Activated CD8-positive, alpha-beta T cell treated with anti-CD3 and anti-CD28 coated beads, Interleukin-2, amount 10 ng/mL, durations not matched to agents 7 days and 5 days (primary cell): ENCODE data around the gene ACOXL. TPM values are rescaled to one million over a fixed set of nuclear protein-coding genes. Genes with fewer than 3 reads are reported as not detected.
"Not testable (repeated sequence)": the region's sequence is repeated elsewhere in the genome, so short reads cannot be mapped to it uniquely, and the experiment has no call there.

Experiments used
- ATAC-seq: fragments of 150-1000 bp; cut with Tn5 transposase; one replicate; pipeline ENCODE4 v1.10.0; 2021; ENCODE audit warnings: moderate library complexity
- CTCF ChIA-PET: fragments of 350-600 bp; sonication (Branson Sonifier 250); formaldehyde crosslinking; loops from one replicate; lab custom pipeline; 2021; ENCODE audit warnings: antibody characterized with exemption; lab: Charles Lee
- POLR2A ChIA-PET: fragments of 350-600 bp; sonication (Branson Sonifier 250); formaldehyde crosslinking; loops from one replicate; lab custom pipeline; 2021; ENCODE audit warnings: antibody characterized with exemption; lab: Charles Lee
- DNase-seq: peaks from one replicate; pipeline ENCODE4 v3.0.0-alpha.2; 2020
- H3K27ac Mint-ChIP-seq: one replicate; pipeline ENCODE4 v1.8.0; 2021; ENCODE audit warnings: mild to moderate bottlenecking, mixed read lengths
- H3K27me3 Mint-ChIP-seq: one replicate; pipeline ENCODE4 v1.8.0; 2021; ENCODE audit warnings: low read depth, mixed read lengths
- H3K36me3 Mint-ChIP-seq: one replicate; pipeline ENCODE4 v1.8.0; 2021; ENCODE audit warnings: low read depth, mixed read lengths
- H3K4me1 Mint-ChIP-seq: one replicate; pipeline ENCODE4 v1.8.0; 2021; ENCODE audit warnings: low read depth, mixed read lengths
- H3K4me3 Mint-ChIP-seq: one replicate; pipeline ENCODE4 v1.8.0; 2021; ENCODE audit warnings: mild to moderate bottlenecking, mixed read lengths
- H3K9me3 Mint-ChIP-seq: one replicate; pipeline ENCODE4 v1.8.0; 2022; ENCODE audit warnings: mixed read lengths; ENCODE audit not compliant: insufficient read depth
- total RNA-seq, 2 experiments: library from RNA; stranded (reverse); gene quantifications; one replicate each; pipeline ENCODE4 v1.2.3, GENCODE V29; 2021

The ACOXL gene
- total RNA-seq, 2 experiments from 2014 or later, result not detected

DNA sequence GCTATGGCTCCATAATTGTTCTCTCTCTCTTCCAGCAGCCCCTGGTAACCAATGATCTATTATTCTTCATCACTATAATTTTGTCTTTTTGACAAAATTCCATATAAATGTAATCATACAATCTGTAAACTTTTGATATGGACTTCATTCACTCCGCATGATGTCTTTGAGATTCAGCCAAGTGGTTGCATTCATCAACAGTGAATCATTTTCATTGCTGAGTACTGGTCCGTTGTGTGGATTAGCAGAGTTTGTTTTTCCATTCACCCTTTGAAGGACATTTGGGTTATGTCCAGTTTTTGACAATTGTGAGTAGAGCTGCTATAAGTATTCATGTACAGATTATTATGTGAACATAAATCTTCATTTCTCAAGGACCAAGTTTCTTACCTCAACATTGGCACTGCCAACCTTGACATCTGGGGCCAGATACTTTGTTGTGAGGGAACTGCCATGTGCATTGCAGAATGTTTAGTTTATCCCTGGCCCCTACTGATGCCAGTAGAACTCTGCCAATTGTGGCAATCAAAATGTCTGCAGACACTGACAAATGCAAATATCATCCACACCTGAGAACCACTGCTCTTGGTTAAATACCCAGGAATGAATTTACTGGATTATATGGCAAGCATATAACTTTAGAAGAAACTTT is 340.0 kb downstream of the ACOXL start:
- Mint-ChIP-seq H3K4me1 (no peaks in the 10 kb centered on the region), H3K27me3 (peaks cover 25% of the 10 kb centered on the region), H3K9me3 (peaks cover 31% of the 10 kb centered on the region), H3K36me3 (no peaks in the 10 kb centered on the region), H3K27ac (no peak overlapping the region), H3K4me3 (no peak overlapping the region)
- no peak for DNase-seq
- ChIA-PET POLR2A (no interaction called here), CTCF (no interaction called here)
- ATAC-seq, result no peak

DNA sequence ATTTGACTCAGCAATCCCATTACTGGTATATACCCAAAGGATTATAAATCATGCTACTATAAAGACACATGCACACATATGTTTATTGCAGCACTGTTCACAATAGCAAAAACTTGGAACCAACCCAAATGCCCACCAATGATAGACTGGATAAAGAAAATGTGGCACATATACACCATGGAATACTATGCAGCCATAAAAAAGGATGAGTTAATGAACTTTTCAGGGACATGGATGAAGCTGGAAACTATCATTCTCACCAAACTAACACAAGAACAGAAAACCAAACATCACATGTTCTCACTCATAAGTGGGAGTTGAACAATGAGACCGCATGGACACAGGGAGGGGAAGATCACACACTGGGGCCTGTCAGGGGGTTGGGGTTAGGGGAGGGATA is 350.3 kb downstream of the ACOXL start:
- H3K27ac Mint-ChIP-seq, POLR2A ChIA-PET, ATAC-seq, DNase-seq, H3K4me3 Mint-ChIP-seq, CTCF ChIA-PET, H3K9me3 Mint-ChIP-seq, H3K36me3 Mint-ChIP-seq, H3K4me1 Mint-ChIP-seq: not testable (repeated sequence)
- H3K27me3 Mint-ChIP-seq, result peaks cover 28% of the 10 kb centered on the region

DNA sequence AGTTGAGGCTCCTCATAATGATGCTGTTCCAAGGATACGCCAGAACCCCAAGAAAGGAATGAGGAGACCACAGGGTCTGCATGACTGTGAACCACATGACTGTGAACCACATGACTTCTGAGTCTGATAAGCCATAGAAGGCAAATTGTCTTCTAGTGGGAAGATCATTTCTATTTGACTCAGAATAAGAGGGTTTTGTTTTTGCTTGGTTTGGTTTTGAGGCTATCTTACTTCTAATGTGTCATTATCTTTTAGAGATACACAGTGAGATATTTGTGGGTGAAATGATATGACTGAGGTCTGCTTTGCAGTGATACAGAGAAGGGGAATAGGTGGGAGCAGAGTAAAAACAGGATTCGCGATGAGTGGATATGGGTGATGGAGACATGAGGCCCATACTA is 359.4 kb downstream of the ACOXL start:
- DNase-seq (no peak), ATAC-seq (no peak)
- peaks cover 18% of the 10 kb centered on the region for H3K27me3 Mint-ChIP-seq
- H3K4me3 Mint-ChIP-seq, result no peak overlapping the region
- no peaks in the 10 kb centered on the region for H3K36me3 Mint-ChIP-seq
- H3K9me3 Mint-ChIP-seq, result no peaks in the 10 kb centered on the region
- H3K4me1 Mint-ChIP-seq, result peaks cover 4% of the 10 kb centered on the region
- POLR2A ChIA-PET, result interaction anchor here (0.7 kb wide), 1 partner anchor 14 kb away, joined by 3 read pairs; no protein-coding TSS in a partner anchor
- no peak overlapping the region for H3K27ac Mint-ChIP-seq
- CTCF ChIA-PET, result interaction anchor here (1.3 to 2.8 kb wide), 2 partner anchors 9 to 279 kb away, joined by 5 to 8 read pairs; no protein-coding TSS in a partner anchor

DNA sequence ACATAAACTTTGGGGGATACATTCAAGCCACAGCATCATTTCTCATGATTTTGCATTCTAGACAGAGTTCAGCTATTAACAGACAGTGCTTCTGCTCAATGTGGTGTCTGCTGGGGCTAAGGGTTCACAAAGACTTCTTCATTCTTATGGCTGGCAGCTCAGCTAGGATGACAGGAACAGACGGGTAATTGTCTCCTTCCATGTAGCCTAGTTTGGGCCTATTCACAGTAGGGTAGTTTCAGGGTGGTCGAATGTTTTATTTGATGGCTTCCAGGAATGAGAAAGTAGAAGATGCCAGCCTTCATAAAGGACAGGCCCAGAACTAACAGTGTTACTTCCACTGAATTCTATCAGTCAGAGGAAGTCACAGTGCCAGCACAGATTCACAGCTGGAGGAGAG is 362.3 kb downstream of the ACOXL start:
- DNase-seq, result no peak
- peaks cover 4% of the 10 kb centered on the region for H3K4me1 Mint-ChIP-seq
- CTCF ChIA-PET, result no interaction called here
- POLR2A ChIA-PET, result no interaction called here
- ATAC-seq, result no peak
- no peak overlapping the region for H3K27ac Mint-ChIP-seq
- no peaks in the 10 kb centered on the region for H3K36me3 Mint-ChIP-seq
- peaks cover 14% of the 10 kb centered on the region for H3K27me3 Mint-ChIP-seq
- no peak overlapping the region for H3K4me3 Mint-ChIP-seq
- no peaks in the 10 kb centered on the region for H3K9me3 Mint-ChIP-seq

DNA sequence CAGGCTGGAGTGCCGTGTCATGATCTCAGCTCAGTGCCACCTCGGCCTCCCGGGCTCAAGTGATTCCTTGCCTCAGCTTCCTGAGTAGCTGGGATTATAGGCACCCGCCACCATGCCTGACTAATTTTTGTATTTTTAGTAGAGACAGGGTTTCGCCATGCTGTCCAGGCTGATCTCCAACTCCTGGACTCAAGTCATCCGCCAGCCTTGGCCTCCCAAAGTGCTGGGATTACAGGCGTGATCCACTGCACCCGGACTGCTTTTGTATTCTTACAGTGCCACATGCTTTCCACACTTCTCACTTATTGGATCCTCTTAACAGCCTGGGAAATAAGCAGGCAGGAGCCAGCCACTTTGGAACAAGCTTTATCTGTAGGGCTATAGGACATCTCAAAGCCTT is 363.1 kb downstream of the ACOXL start:
- ChIA-PET POLR2A (no interaction called here), CTCF (no interaction called here)
- Mint-ChIP-seq H3K9me3 (no peaks in the 10 kb centered on the region), H3K4me1 (peaks cover 11% of the 10 kb centered on the region), H3K27me3 (peaks cover 14% of the 10 kb centered on the region), H3K36me3 (no peaks in the 10 kb centered on the region), H3K4me3 (no peak overlapping the region), H3K27ac (no peak overlapping the region)
- DNase-seq (no peak), ATAC-seq (no peak)

DNA sequence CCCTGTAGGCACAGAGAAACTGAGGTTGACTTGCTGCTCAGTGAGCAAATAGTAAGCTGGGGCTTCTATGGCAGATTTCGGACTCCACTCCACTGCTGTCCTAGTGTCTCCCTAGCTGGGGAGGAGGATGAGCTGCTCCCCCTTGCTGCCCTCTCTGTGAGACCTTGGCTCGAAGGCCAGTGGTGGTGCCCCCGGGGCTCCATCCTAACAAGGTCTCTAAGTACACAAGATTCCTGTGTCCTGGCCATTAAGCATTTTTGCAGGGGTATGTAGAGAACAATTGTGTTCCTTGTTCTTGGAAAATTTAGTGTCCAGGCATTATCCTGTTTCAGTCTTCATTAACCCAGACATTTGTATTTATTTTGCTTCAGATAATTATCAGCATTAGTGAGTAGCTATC is 367.0 kb downstream of the ACOXL start:
- ChIA-PET POLR2A (interaction anchor here (0.9 kb wide), 1 partner anchor 252 kb away, joined by 3 read pairs; no protein-coding TSS in a partner anchor), CTCF (interaction anchor here (0.9 to 1.6 kb wide), 5 partner anchors 12 to 286 kb away, joined by 3 to 6 read pairs (median 3); no protein-coding TSS in a partner anchor)
- ATAC-seq (no peak), DNase-seq (no peak)
- no peak overlapping the region for H3K4me3 Mint-ChIP-seq
- no peak overlapping the region for H3K27ac Mint-ChIP-seq
- H3K27me3 Mint-ChIP-seq, result peaks cover 7% of the 10 kb centered on the region
- H3K9me3 Mint-ChIP-seq, result no peaks in the 10 kb centered on the region
- H3K4me1 Mint-ChIP-seq, result peaks cover 20% of the 10 kb centered on the region
- peaks cover 3% of the 10 kb centered on the region for H3K36me3 Mint-ChIP-seq

DNA sequence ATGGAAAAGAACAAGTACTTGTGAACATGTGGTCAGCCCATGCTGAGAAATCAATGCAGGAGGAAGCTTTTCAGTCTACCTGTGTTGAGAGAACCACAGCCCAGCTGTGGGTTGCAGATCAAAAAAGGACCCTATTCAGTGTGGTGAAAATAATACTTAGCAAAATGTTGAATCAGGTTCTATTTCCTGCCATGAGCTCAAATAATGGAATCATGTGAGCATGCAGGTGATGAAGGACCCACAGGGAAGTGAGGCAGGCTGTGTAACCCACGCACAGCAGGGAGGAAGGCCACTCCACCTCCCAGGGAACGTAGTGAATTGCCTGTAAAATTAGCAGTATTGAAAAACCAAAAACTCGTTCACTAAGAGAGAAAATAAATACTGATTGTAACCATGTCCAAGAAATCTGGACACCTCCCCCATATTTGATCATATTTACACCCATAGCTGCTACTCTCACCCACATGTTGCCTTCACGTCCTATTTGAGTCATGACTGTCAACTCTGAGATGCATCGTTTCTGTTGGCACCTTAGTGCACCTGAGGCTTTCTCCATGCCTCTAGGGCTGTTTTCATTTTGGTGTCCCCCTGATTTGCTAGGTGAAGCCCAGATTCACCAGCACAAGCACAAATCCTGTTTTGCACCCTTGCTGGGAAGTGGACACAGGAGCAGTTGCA is 367.9 kb downstream of the ACOXL start:
- H3K27ac Mint-ChIP-seq, result peak overlapping the region; percentile 35
- no peaks in the 10 kb centered on the region for H3K9me3 Mint-ChIP-seq
- ChIA-PET CTCF (interaction anchor here (0.9 to 1.6 kb wide), 6 partner anchors 9 to 287 kb away, joined by 3 to 8 read pairs (median 4); no protein-coding TSS in a partner anchor), POLR2A (no interaction called here)
- no peak overlapping the region for H3K4me3 Mint-ChIP-seq
- ATAC-seq, result no peak
- H3K36me3 Mint-ChIP-seq, result peaks cover 3% of the 10 kb centered on the region
- peaks cover 9% of the 10 kb centered on the region for H3K27me3 Mint-ChIP-seq
- DNase-seq, result no peak
- H3K4me1 Mint-ChIP-seq, result peaks cover 20% of the 10 kb centered on the region

DNA sequence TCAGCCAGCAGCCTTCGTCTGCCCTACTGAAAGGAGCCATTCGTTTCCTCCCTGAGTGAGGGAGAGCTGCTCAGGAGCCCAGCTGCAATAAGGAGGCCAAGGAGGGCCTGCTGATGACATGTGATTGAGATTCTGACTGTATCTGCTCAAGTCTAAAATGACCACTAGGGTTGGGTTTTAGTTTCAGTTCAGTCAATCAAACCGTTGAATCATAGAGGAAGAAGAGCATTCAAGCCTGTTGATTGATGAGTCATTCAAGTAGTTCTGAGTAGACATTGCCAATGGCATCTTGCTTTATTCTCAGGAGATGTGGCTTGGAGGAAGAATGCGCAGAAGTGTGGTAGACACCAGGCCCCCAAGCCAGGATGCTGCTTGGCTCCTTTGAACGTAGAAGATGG is 368.4 kb downstream of the ACOXL start:
- Mint-ChIP-seq H3K9me3 (no peaks in the 10 kb centered on the region), H3K4me3 (no peak overlapping the region), H3K27ac (peak overlapping the region; percentile 35), H3K27me3 (peaks cover 11% of the 10 kb centered on the region), H3K36me3 (peaks cover 3% of the 10 kb centered on the region), H3K4me1 (peaks cover 20% of the 10 kb centered on the region)
- DNase-seq (no peak), ATAC-seq (peak; percentile 78)
- POLR2A ChIA-PET, result no interaction called here
- CTCF ChIA-PET, result interaction anchor here (1.1 to 1.5 kb wide), 3 partner anchors 10 to 229 kb away, joined by 3 to 8 read pairs (median 4); no protein-coding TSS in a partner anchor

DNA sequence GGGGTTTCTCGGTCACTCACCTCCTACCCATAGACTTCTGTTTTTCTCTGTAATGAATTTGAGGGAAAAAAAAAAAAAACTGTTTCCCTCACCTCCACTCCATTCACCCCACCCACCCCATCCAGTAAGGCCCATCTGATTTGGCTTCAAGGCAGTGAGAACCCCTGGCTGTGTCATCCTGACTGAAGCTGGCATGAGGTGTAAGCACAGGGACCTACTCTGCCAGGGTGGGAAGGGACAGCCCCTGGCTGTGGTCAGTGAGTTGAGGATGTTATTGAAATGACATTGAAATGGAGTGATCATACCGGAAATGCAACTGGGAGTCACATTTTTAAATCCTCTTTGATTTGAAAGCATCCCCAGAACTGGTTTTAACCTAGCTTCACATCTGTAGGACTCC is 369.2 kb downstream of the ACOXL start:
- ChIA-PET POLR2A (no interaction called here), CTCF (no interaction called here)
- ATAC-seq, result no peak
- H3K4me1 Mint-ChIP-seq, result peaks cover 20% of the 10 kb centered on the region
- peaks cover 16% of the 10 kb centered on the region for H3K27me3 Mint-ChIP-seq
- H3K9me3 Mint-ChIP-seq, result no peaks in the 10 kb centered on the region
- H3K36me3 Mint-ChIP-seq, result peaks cover 3% of the 10 kb centered on the region
- no peak for DNase-seq
- no peak overlapping the region for H3K27ac Mint-ChIP-seq
- H3K4me3 Mint-ChIP-seq, result no peak overlapping the region

DNA sequence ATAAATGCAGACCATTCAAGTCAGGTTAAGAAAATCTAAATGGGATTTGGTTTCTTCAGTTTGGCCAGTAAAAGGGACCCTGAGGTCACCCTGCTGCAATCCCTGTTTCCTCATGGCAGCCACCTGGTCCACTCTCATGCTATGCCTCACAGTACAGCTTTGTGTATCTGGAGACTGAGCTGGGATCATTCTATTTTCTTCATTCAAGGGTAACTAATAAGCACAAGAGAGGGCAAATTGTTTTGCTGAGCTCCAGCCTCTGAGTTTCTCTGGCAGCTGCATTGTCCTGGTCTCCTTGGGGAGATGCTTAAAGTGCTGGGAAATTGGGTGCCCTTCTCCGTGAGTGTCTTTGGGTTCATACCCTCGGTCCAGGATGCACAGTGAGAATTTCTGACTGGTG is 369.8 kb downstream of the ACOXL start:
- ChIA-PET CTCF (no interaction called here), POLR2A (no interaction called here)
- DNase-seq, result no peak
- H3K4me1 Mint-ChIP-seq, result peaks cover 20% of the 10 kb centered on the region
- H3K27me3 Mint-ChIP-seq, result peaks cover 16% of the 10 kb centered on the region
- ATAC-seq, result no peak
- peaks cover 3% of the 10 kb centered on the region for H3K36me3 Mint-ChIP-seq
- H3K9me3 Mint-ChIP-seq, result no peaks in the 10 kb centered on the region
- H3K27ac Mint-ChIP-seq, result no peak overlapping the region
- H3K4me3 Mint-ChIP-seq, result no peak overlapping the region

DNA sequence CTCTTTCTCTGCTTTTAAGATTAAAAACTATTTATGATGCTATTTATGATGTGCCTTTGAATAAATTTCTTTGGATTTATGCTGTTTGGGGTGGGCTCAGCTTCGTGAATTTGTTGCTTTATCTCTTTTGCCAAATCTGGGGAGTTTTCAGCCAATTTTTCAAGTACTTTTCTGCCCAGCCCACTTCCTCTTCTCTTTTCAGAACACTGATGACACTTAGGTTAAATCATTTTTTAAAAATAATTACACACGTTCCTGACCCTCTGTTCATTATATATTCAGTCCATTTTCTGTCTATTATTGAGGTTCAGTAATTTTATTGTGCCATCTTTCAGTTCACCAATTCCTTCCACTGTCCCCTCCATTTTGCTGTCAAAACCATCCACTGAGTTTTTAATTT is 373.6 kb downstream of the ACOXL start:
- H3K9me3 Mint-ChIP-seq, result no peaks in the 10 kb centered on the region
- H3K4me3 Mint-ChIP-seq, result no peak overlapping the region
- H3K27ac Mint-ChIP-seq, result no peak overlapping the region
- CTCF ChIA-PET, result no interaction called here
- H3K36me3 Mint-ChIP-seq, result peaks cover under 1% of the 10 kb centered on the region
- peaks cover 15% of the 10 kb centered on the region for H3K27me3 Mint-ChIP-seq
- H3K4me1 Mint-ChIP-seq, result peaks cover 9% of the 10 kb centered on the region
- no peak for ATAC-seq
- no peak for DNase-seq
- POLR2A ChIA-PET, result no interaction called here

DNA sequence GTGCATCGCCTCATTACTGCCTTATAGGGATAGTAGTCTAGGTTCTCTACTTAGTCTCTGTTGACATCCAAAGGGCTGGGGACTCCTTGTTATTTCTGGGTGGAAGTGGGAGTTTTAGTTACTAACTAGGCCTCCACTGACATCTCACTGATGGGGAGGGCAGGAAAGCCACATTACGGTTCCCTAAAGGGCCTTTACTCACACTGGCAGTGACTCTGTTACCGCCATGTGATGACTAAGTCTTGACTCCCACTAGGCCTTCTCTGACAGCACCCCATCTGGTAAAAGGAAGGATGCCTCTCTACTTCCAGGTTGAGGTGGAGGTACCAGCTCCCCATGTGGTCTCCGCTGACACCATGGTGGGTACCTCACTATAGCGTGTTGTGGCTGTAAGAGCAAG is 374.3 kb downstream of the ACOXL start:
- Mint-ChIP-seq H3K4me3 (no peak overlapping the region), H3K4me1 (peaks cover under 1% of the 10 kb centered on the region), H3K27me3 (peaks cover 15% of the 10 kb centered on the region), H3K9me3 (no peaks in the 10 kb centered on the region), H3K36me3 (no peaks in the 10 kb centered on the region), H3K27ac (no peak overlapping the region)
- ATAC-seq, result no peak
- CTCF ChIA-PET, result no interaction called here
- no peak for DNase-seq
- POLR2A ChIA-PET, result no interaction called here
